Activated CD4-positive, alpha-beta T cell treated with anti-CD3 and anti-CD28 coated beads, Interleukin-2, amount 50 U/mL, for 48 hours (primary cell): ENCODE measurements around the gene TUB.

ENCODE experiments used
- DNase-seq, 2 experiments: peaks; one replicate each; pipeline ENCODE4 v3.0.0-alpha.2; 2020

Gene TUB, protein sequence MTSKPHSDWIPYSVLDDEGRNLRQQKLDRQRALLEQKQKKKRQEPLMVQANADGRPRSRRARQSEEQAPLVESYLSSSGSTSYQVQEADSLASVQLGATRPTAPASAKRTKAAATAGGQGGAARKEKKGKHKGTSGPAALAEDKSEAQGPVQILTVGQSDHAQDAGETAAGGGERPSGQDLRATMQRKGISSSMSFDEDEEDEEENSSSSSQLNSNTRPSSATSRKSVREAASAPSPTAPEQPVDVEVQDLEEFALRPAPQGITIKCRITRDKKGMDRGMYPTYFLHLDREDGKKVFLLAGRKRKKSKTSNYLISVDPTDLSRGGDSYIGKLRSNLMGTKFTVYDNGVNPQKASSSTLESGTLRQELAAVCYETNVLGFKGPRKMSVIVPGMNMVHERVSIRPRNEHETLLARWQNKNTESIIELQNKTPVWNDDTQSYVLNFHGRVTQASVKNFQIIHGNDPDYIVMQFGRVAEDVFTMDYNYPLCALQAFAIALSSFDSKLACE

DNA sequence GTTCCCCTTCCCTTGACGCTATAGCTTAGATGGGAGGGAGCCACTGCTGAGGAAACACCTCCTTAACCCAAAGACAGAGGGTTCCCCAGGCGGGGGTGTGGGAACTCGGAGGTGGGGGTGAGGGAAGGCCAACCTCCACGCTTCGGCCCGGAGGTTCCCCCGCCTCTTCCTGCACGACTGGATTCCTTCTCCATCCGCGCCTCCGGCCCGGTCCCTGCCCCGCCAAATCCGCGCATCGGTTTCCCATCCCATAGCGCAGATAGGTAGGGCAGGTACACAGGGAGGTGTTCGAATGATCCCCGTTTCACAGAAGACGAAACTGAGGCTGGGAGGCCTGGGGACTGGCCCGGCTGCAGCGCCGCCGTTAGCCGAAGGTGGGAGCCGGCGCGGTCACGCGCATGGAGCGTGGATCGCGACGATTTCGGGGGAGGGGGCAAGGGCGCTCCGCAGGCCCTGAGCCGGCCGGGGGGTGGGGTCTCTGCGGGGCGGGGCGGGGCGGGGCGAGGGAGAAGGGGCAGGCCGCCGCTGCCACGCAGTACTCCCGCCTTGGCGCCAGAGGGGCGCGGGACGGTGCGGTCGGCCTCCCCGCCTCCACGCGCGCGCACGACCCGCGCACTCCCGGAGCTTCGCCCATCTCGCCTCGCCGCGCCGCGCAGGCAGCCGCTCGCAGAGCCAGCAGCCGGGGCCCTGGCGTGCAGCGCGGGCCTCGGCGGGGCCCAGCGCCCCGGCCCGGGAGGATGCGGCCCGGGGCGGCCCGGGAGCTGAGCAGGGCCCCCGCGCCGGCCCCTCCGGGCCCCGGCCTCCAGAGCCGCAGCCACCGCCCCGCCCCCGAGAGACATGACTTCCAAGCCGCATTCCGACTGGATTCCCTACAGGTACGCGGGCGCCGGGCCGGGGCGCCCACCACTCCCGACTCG is at the start of gene TUB:
TSS of gene TUB (plus strand) at position 538 of the 917 bp plus-strand sequence. CDS start at position 838, 300 bp downstream.
- DNase-seq: peak in 1 of 2 experiments; percentile 18

GRCh38 chr11:8031248-8032115 is 49.5 kb upstream of the TUB start:
- DNase-seq: no peak

DNA sequence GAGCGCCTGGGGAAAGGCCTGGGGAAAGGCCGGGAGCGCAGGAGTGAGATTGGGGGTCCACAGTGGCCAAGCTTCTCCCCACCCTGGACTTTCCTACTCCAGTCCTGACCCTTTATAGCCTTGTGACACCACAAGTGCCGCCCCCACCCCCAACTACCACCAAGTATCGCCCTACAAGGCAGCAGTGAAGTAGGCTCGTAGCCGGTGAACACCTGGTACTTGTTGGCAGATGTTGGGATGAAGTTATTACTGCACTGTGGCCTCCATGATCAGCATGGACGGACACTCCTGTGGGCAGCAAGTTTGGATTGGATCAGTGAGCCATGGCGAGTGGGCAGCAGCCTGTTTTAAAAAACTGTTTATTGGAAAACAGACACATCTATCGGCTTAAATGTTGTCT is 48.9 kb upstream of the TUB start:
- DNase-seq: no peak

DNA sequence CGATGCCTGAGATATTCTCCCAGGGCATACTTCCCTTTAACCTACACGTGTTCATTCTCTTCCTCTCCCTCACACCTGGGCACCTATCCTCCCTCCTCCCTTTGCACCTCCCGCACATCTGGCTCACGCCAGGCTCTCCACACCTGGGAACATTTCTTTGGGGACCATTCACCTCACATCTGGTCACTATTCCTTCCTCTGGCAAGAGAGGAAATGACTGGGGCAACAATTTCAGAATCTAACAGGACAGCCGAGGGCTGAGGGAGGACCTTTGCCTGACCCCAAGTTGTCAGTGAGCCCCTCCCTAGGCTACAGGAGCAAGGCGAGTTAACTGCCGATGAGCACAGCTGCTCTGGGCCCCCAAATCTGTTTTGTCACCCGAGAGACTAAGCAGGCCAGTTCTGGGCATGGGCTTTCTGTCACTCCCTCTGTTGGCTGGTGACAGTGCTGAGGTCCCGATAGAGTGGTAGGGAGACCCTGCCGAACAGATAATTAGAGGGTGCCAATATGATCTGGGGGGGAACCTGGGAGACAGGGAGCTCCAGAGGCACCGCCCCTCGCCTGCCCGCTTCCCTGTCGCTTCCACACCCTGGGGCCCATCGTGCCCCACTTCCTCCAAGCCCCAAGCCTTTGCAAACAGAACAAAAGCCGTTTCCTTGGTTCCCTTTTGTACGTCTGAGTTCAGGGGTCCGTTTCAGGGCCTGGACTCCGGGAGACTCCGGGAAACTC is 48.3 kb upstream of the TUB start:
- no peak for DNase-seq

- DNase-seq: peak; percentile 52 to 64
Observed at GRCh38 chr11:8033305-8034105, 47.5 kb upstream of the TUB start.

- DNase-seq: no peak
Observed at GRCh38 chr11:8034106-8034585, 46.9 kb upstream of the TUB start.

DNA sequence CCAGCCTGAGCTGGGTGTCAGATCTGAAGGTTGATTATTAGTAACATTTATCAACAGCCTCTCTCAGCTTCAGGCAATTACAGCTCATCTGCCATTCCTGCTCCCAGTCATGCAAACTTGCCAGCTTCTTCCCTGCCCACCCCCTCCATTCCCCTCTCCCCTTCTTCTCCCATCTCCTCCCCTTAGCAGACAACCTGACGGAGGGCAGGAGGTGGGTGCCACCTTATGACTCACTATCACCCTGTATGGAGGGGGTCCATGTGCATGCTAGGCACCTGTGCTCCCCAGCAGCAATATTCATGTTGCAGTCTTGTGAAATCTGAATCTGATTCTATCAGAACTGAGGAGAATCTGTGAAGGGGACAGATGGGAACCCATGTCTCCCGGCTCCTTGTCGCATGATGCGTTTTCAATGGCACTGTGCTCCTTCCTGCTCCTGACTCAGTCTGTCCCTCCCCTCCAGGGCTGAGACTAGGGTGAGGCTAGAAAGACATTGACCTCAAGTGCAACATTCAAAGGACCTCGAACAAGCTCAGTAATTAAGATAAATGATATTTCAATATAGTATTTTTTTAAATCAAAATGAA is 46.3 kb upstream of the TUB start:
- DNase-seq: no peak

- no peak for DNase-seq
Observed at GRCh38 chr11:8035200-8035855, 45.7 kb upstream of the TUB start.

DNA sequence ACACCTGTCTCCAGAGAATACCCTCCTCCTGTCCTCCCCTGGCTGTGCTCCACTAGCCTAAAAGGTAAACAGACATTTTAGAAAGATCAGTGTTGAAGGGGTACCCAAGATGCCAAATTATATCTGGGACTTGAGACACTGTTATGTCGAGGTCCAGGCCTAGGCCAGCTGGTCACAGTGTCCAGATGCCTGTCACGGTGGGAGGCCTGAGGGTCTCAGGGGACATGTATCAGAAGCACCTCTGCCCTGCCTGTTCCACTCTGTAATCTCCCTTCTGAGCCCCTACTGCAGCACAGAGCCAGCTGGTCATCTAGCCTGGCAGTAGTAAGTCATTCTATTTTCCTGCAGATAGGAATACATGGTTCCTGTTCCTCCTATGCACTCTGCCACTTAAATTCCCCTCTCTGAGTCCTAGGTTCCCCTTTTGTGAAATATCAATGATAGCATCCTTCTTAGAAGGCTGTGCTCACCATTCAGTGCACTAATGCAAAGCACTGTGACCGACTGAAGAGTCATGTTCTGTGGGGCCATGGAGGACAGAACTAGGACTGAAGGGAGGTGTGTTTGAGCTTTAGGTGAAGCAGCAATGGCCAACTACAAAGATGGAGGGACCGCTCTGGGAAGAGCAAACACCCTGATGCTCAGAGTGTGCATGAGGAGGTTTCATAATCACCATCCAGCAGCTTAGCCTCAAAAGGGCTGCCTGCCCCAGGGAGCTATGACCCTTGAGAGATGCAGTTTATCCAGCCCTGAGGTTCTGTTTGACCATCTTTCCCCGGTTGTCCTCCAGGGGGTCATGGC is 44.8 kb upstream of the TUB start:
- DNase-seq: no peak

DNA sequence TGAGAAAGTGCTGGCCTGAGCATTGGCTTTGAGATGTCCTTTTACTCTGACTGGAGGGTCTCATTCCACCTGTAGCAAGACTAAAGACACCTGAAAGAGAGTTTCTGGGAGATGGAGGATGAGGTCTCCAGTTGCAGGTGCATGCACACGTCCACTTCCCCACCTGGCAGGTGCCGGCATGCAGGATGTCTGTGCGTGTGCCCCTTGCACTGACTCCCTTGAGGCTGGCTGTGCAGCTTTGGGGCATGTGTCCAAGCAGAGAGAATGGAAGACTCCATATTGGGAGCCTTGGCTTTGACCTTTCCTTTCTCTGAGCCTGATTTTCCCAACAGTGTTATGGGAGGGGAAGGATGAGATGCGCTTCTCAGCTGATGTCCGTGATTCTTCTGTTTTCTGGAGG is 44.0 kb upstream of the TUB start:
- DNase-seq: no peak

DNA sequence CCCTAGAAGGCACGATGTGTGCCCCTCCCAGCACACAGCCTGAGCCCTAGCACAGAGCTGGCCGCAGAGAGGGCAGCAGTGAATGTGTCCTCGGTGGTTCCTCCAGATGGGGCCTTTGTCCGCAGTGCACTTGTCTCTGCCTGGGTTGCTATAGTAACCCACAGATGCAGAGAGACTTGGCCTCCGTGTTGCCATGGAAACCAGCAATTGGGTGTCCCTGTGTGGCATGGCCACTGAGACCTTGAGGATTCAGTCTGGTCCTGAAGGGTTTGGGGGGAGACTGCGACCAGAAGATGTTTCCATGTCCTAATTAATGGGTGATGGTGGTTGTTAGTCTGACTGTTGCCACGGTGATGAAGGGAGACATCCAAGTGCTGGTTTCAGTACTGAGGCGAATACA is 42.6 kb upstream of the TUB start:
- DNase-seq: no peak

DNA sequence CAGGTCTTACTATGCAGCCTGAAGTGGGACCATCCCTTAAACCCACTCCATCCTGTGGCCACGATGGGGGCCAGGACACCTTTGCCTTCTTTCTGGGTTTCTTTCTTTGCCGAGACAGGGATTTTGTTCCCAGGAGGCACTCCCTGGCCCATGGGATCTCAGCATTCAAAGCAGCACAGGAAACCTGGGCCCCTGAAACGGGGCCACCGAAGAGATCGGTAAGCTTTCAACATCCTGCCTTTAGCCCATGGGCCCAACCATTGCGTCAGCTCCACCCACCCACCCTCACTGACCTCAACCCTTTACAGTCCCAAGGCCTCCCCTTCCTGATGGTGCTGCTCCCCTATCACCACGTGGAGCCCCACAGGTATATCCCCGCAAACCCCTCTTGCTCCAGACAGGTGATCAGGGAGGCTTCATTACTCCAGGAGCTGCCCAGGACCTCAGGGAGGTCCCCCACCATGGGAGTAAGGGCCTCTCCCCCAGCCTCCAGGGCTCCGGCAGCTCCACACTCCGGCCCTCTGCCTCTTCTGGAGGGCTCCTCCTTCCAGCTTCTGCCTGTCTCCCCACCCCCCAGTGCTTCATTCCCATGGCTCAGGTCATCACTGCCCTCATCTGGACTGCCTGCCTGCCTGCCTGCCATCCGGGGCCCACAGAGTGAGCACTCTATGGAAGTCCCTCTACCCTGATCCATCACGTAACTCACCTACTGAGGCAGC is 42.0 kb upstream of the TUB start:
- DNase-seq: no peak

DNA sequence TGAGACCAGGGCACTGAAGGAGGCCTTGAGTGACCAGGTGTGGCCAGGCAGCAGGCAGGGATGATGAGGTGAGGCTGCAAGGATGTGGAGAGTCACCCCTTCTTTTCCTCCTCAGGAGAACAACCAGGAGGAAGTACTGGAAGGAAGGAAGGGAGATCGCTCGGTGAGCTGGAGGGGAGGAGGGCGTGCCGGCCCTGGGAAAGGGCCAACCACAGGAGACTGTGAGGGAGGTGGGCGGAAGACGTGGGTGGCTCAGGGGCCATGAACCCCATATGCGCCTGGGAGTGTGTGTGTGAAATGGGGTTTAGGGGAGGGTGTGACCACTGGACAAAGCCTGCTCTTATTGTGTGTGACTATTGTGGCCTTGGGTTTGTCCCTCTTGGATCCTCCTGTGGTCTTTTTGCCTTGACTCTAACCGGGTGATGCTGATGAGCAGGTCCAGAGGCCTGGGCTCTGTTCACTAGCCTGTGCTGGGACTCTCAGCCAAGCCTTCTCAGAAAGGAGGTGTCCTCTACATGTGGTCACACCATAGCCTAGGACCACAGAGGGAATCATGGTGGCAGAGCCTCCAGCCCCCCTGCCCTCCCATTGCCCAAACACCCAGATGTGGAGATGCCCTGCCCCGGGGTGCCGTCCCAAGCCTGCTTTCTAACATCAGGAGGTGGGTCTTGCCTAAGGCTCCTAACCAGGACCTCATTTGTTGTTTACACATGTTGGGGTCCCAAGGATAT is 41.3 kb upstream of the TUB start:
- no peak for DNase-seq

DNA sequence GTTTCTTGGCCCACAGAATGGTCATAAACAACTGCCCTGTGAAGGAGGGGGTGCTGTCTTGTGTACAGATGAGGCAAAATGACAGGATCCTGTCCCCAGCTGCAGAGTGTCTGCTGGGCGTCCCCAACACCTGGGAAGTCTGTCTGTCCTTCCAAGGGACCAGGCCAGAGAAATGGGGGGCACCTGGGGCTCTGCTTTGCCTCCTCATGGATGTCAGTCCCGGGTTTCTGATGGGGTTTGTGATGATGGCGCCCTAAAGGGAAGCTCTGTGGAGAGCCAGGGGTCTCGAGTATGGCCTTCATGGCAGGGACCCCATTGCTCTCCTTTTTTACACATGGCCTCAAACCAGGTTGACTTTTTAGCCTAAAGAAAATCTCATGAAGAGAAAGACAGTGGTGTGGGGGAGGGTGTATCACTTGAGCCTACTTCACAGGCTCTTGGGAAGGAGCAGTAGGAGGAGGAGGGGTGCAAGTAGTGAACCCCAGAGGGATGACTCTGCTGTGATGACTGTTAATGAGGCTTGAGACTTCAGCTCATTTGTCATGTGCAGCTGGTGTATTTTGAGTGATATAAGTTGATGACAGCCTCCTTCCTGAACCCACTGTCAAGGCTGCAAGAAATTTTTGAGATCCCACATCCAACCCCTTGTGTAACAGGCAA is 40.6 kb upstream of the TUB start:
- no peak for DNase-seq

- no peak for DNase-seq
Observed at GRCh38 chr11:8040921-8041285, 40.1 kb upstream of the TUB start.

GRCh38 chr11:8041576-8041975 is 39.4 kb upstream of the TUB start:
- DNase-seq: no peak

GRCh38 chr11:8043756-8044155 is 37.3 kb upstream of the TUB start:
- no peak for DNase-seq
